Caco-2 (cell line): Measurements from ENCODE around the gene MPPED2. TPM values are rescaled to one million over a fixed set of nuclear protein-coding genes. Genes with fewer than 3 reads are reported as not detected.

ENCODE experiments used
- BruUV-seq: library from RNA; stranded (reverse); fragments of 400-500 nt; replicated peaks from 2 replicates; lab custom pipeline; 2021; lab: Mats Ljungman, UMichigan
- CTCF ChIA-PET: fragments of 300-600 bp; sonication (Branson Sonifier 250); formaldehyde crosslinking; loops from one replicate; lab custom pipeline; 2022; ENCODE audit warnings: antibody characterized with exemption; lab: Charles Lee
- POLR2A ChIA-PET: fragments of 300-600 bp; sonication (Branson Sonifier 250); formaldehyde crosslinking; loops from one replicate; lab custom pipeline; 2022; ENCODE audit warnings: antibody characterized with exemption; lab: Charles Lee
- DNase-seq, 2 experiments: peaks; one replicate each; pipeline versions ENCODE4 v3.0.0 to v3.0.0-alpha.2; 2020 to 2022
- H3K27me3 ChIP-seq: replicated peaks from 2 replicates; pipeline ENCODE4 v1.6.0; 2011; ENCODE audit warnings: low read length; ENCODE audit not compliant: control insufficient read depth, insufficient read depth
- H3K36me3 ChIP-seq: 2 replicates; pipeline ENCODE4 v1.5.1; 2011; ENCODE audit warnings: low read length; ENCODE audit not compliant: control insufficient read depth, insufficient read depth
- H3K4me1 ChIP-seq: fragments of 250-450 bp; sonication (Bioruptor Pico); 2 replicates; pipeline ENCODE4 v1.5.1; 2020; ENCODE audit warnings: mild to moderate bottlenecking
- H3K4me3 ChIP-seq: 2 replicates; pipeline ENCODE4 v1.5.1; 2011; ENCODE audit warnings: low read depth, mild to moderate bottlenecking, control low read depth, low read length
- H3K9me3 ChIP-seq: fragments of 250-450 bp; sonication (Bioruptor Pico); 2 replicates; pipeline ENCODE4 v1.5.1; 2020; ENCODE audit warnings: mild to moderate bottlenecking, moderate library complexity
- H3K27ac Mint-ChIP-seq: one replicate; pipeline ENCODE4 v1.8.0; 2022; ENCODE audit warnings: mixed read lengths; ENCODE audit not compliant: unreplicated experiment
- H3K27me3 Mint-ChIP-seq: one replicate; pipeline ENCODE4 v1.8.0; 2022; ENCODE audit warnings: mixed read lengths; ENCODE audit not compliant: insufficient read depth, unreplicated experiment
- H3K36me3 Mint-ChIP-seq: one replicate; pipeline ENCODE4 v1.8.0; 2022; ENCODE audit warnings: mild to moderate bottlenecking, mixed read lengths; ENCODE audit not compliant: insufficient read depth, unreplicated experiment
- H3K4me1 Mint-ChIP-seq: one replicate; pipeline ENCODE4 v1.8.0; 2022; ENCODE audit warnings: low read depth, mixed read lengths; ENCODE audit not compliant: unreplicated experiment
- H3K4me3 Mint-ChIP-seq: one replicate; pipeline ENCODE4 v1.8.0; 2022; ENCODE audit warnings: mild to moderate bottlenecking, moderate library complexity, mixed read lengths; ENCODE audit not compliant: unreplicated experiment
- H3K9me3 Mint-ChIP-seq: one replicate; pipeline ENCODE4 v1.8.0; 2022; ENCODE audit warnings: mixed read lengths; ENCODE audit not compliant: unreplicated experiment
- intact Hi-C: fragments of 100-400 bp; cut with micrococcal nuclease; formaldehyde crosslinking; loops from one replicate; pipeline ENCODE4 v1.10.0; 2022; ENCODE audit not compliant: unreplicated experiment
- total RNA-seq: library from RNA; stranded (reverse); gene quantifications from 2 replicates; pipeline ENCODE4 v1.2.3, GENCODE V29; 2022
- TF ChIP-seq, protein P1 (sequence below), 2 experiments: fragments of 200-600 bp in 1 of 2; IDR thresholded peaks; 1 replicate in 1 of 2; 2 replicates in 1 of 2; pipeline versions ENCODE4 v1.5.1 to v1.8.0; 2011 to 2022; ENCODE audit warnings: antibody characterized with exemption in 1 of 2, control low read depth in 1 of 2, inconsistent platforms in 1 of 2, low read depth in 1 of 2, low read length in 1 of 2, mild to moderate bottlenecking in 1 of 2, moderate library complexity in 1 of 2; ENCODE audit not compliant: insufficient read depth in 1 of 2, severe bottlenecking in 1 of 2, unreplicated experiment in 1 of 2

The MPPED2 gene
- total RNA-seq, 1 experiment from 2014 or later = not detected

DNA sequence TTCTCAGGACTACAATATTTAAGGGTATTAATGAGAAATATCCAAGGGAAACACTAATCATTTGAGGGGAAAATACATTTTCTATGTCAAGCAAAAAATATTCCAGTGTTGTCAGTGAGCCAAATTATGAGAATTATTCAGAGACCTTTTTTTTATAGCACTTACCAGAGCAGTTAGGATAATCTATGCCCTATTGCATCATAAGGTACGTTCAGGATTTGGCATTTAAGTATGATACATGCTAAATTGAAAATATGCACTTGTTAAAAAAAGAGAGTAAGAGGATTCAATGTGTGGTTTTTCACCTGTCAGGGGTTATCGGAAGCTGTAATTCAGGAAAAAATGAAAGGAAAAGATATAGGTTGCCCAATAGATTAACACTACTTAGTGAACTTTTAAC is 17.2 kb upstream of the MPPED2 start:
- Mint-ChIP-seq H3K4me1 (no peaks in the 10 kb centered on the region), H3K27ac (no peak overlapping the region), H3K27me3 (peaks cover 3% of the 10 kb centered on the region), H3K9me3 (no peaks in the 10 kb centered on the region), H3K4me3 (no peak overlapping the region), H3K36me3 (no peaks in the 10 kb centered on the region)
- Histone ChIP-seq H3K27me3 (no peaks in the 10 kb centered on the region), H3K4me3 (no peak overlapping the region), H3K4me1 (no peaks in the 10 kb centered on the region), H3K9me3 (no peaks in the 10 kb centered on the region), H3K36me3 (no peaks in the 10 kb centered on the region)
- CTCF ChIA-PET = no interaction called here
- TF ChIP-seq, protein P1, sequence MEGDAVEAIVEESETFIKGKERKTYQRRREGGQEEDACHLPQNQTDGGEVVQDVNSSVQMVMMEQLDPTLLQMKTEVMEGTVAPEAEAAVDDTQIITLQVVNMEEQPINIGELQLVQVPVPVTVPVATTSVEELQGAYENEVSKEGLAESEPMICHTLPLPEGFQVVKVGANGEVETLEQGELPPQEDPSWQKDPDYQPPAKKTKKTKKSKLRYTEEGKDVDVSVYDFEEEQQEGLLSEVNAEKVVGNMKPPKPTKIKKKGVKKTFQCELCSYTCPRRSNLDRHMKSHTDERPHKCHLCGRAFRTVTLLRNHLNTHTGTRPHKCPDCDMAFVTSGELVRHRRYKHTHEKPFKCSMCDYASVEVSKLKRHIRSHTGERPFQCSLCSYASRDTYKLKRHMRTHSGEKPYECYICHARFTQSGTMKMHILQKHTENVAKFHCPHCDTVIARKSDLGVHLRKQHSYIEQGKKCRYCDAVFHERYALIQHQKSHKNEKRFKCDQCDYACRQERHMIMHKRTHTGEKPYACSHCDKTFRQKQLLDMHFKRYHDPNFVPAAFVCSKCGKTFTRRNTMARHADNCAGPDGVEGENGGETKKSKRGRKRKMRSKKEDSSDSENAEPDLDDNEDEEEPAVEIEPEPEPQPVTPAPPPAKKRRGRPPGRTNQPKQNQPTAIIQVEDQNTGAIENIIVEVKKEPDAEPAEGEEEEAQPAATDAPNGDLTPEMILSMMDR (IDR thresholded peaks at IDR 0.05; ENCODE audit: insufficient read depth in 1 of 2, low read depth in 1 of 2, low read length in 1 of 2, severe bottlenecking in 1 of 2, unreplicated experiment in 1 of 2) = no peak
- intact Hi-C loops = no loop called here
- no peak for DNase-seq
- BruUV-seq = no TSS peak
- POLR2A ChIA-PET = no interaction called here

GRCh38 chr11:30596832-30597231 is 10.7 kb upstream of the MPPED2 start:
- Histone ChIP-seq H3K4me1 (no peaks in the 10 kb centered on the region), H3K9me3 (no peaks in the 10 kb centered on the region), H3K27me3 (no peaks in the 10 kb centered on the region), H3K4me3 (no peak overlapping the region), H3K36me3 (no peaks in the 10 kb centered on the region)
- Mint-ChIP-seq H3K4me3 (no peak overlapping the region), H3K4me1 (no peaks in the 10 kb centered on the region), H3K9me3 (no peaks in the 10 kb centered on the region), H3K27me3 (no peaks in the 10 kb centered on the region), H3K27ac (no peak overlapping the region), H3K36me3 (no peaks in the 10 kb centered on the region)
- TF ChIP-seq, protein P1 (IDR thresholded peaks at IDR 0.05; ENCODE audit: insufficient read depth in 1 of 2, low read depth in 1 of 2, low read length in 1 of 2, severe bottlenecking in 1 of 2, unreplicated experiment in 1 of 2) = no peak
- CTCF ChIA-PET = no interaction called here
- DNase-seq = no peak
- POLR2A ChIA-PET = no interaction called here
- intact Hi-C loops = no loop called here
- BruUV-seq = no TSS peak

DNA sequence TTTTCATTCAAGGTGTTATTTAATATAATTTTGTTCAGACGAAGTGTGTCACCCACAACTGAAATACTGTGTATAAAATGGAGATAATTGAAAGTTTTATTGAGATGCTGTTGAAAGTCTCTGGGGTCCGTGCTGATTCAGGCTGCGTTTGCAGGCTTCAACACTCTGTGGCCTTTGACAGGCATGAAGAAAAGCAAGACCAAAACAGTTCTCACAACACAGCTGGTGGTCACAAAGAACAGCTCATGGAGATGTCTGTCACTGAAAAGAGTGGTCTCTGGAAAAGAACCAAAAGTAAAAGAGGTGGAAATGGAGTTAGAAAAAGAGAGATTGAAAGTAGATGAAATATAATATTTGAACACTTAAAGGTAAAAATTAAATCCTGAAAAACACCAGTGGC is 9.8 kb upstream of the MPPED2 start:
- no peaks in the 10 kb centered on the region for H3K9me3 Mint-ChIP-seq
- H3K4me3 ChIP-seq = no peak overlapping the region
- no peaks in the 10 kb centered on the region for H3K4me1 Mint-ChIP-seq
- H3K27me3 ChIP-seq = no peaks in the 10 kb centered on the region
- H3K4me1 ChIP-seq = no peaks in the 10 kb centered on the region
- H3K27ac Mint-ChIP-seq = no peak overlapping the region
- CTCF ChIA-PET = no interaction called here
- no peak for DNase-seq
- intact Hi-C loops = no loop called here
- no peaks in the 10 kb centered on the region for H3K27me3 Mint-ChIP-seq
- no peaks in the 10 kb centered on the region for H3K36me3 Mint-ChIP-seq
- no TSS peak for BruUV-seq
- H3K36me3 ChIP-seq = no peaks in the 10 kb centered on the region
- TF ChIP-seq, protein P1 (IDR thresholded peaks at IDR 0.05; ENCODE audit: insufficient read depth in 1 of 2, low read depth in 1 of 2, low read length in 1 of 2, severe bottlenecking in 1 of 2, unreplicated experiment in 1 of 2) = no peak
- POLR2A ChIA-PET = no interaction called here
- no peak overlapping the region for H3K4me3 Mint-ChIP-seq
- H3K9me3 ChIP-seq = no peaks in the 10 kb centered on the region
